Transverse colon (tissue), 1 donor: ENCODE measurements around the gene HSPB1.

Experiments used
- EP300 ChIP-seq: sonication (generic); formaldehyde crosslinking; IDR thresholded peaks from one replicate; pipeline ENCODE4 v1.6.1; 2017; ENCODE audit warnings: antibody characterized with exemption, low read depth
- POLR2A ChIP-seq: fragments of 450-650 bp; IDR thresholded peaks from one replicate; pipeline ENCODE4 v1.6.1; 2016; ENCODE audit warnings: antibody characterized with exemption, mild to moderate bottlenecking, moderate library complexity

GRCh38 chr7:76333511-76334101 is 31.1 kb downstream of the HSPB1 start:
- TF ChIP-seq EP300: no peak
- TF ChIP-seq POLR2A: no peak
